ENCODE measurements around the gene TIGD2. TPM values are rescaled to one million over a fixed set of nuclear protein-coding genes. Genes with fewer than 3 reads are reported as not detected.

The TIGD2 gene
- polyA plus RNA-seq, 1 experiment = 9.3 TPM

DNA sequence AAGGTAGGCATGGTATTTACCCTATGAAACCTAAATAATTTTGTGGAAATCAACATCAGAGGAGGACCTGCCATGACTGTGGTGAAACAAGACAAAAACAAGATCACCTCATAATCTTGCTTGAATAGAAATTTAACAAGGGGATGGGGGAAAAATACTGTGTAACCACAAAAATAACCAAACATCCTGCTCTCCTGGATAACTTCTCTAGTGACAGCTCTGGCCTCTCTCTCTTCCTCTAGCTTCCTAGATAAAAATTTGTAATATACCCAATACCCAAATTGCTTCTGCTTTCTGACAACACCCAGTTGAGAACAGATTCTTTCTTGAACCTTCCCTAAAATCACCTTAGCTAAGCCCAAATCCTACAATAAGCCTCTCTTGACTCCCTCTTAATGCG is 11.9 kb upstream of the TIGD2 start:
- DNase-seq (ENCODE audit: low read depth, low spot score) = no peak

DNA sequence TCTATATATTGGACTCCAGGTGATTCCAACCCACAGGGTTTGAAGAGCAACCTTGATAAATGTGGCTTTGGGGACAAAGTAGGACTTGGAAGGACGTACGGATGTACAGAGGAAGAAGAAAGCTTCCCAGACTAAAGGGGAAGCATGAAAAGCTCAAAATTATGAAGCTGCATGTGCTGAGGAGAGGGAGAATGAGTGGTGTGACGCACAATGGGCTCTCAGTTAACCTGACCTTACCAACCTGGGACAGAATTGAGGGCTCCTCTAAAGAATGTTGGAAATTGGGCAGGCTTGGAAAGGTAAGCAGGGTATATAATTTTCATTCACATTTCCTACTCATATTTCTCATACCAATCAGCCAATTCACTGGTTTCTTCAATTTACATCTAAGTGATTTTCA is 10.5 kb upstream of the TIGD2 start:
- DNase-seq (ENCODE audit: low read depth, low spot score) = no peak
- no peak overlapping the region for H3K27ac ChIP-seq (ENCODE audit: low read depth, low read length)
- H3K9me3 ChIP-seq (ENCODE audit: control insufficient read depth, insufficient read depth, low read length) = no peaks in the 10 kb centered on the region
- H3K27me3 ChIP-seq (ENCODE audit: control insufficient read depth, insufficient read depth, low read length) = peaks cover 10% of the 10 kb centered on the region
- CTCF ChIA-PET = interaction anchor here (1.0 kb wide), 1 partner anchor 10 kb away, joined by 3 read pairs; no protein-coding TSS in a partner anchor
- no peak overlapping the region for H3K4me3 ChIP-seq (ENCODE audit: low read depth, low read length)
- POLR2A ChIA-PET = no interaction called here
- TF ChIP-seq, protein P1, sequence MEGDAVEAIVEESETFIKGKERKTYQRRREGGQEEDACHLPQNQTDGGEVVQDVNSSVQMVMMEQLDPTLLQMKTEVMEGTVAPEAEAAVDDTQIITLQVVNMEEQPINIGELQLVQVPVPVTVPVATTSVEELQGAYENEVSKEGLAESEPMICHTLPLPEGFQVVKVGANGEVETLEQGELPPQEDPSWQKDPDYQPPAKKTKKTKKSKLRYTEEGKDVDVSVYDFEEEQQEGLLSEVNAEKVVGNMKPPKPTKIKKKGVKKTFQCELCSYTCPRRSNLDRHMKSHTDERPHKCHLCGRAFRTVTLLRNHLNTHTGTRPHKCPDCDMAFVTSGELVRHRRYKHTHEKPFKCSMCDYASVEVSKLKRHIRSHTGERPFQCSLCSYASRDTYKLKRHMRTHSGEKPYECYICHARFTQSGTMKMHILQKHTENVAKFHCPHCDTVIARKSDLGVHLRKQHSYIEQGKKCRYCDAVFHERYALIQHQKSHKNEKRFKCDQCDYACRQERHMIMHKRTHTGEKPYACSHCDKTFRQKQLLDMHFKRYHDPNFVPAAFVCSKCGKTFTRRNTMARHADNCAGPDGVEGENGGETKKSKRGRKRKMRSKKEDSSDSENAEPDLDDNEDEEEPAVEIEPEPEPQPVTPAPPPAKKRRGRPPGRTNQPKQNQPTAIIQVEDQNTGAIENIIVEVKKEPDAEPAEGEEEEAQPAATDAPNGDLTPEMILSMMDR (IDR thresholded peaks at IDR 0.05; ENCODE audit: low read depth, low read length) = no peak

More for the DNA sequence above, 11.9 kb upstream of the TIGD2 start:
- CTCF ChIA-PET = no interaction called here
- Histone ChIP-seq H3K27ac (ENCODE audit: low read depth, low read length) (no peak overlapping the region), H3K27me3 (ENCODE audit: control insufficient read depth, insufficient read depth, low read length) (peaks cover 4% of the 10 kb centered on the region), H3K4me3 (ENCODE audit: low read depth, low read length) (no peak overlapping the region), H3K9me3 (ENCODE audit: control insufficient read depth, insufficient read depth, low read length) (no peaks in the 10 kb centered on the region)
- TF ChIP-seq, protein P1 (IDR thresholded peaks at IDR 0.05; ENCODE audit: low read depth, low read length) = no peak
- POLR2A ChIA-PET = no interaction called here

DNA sequence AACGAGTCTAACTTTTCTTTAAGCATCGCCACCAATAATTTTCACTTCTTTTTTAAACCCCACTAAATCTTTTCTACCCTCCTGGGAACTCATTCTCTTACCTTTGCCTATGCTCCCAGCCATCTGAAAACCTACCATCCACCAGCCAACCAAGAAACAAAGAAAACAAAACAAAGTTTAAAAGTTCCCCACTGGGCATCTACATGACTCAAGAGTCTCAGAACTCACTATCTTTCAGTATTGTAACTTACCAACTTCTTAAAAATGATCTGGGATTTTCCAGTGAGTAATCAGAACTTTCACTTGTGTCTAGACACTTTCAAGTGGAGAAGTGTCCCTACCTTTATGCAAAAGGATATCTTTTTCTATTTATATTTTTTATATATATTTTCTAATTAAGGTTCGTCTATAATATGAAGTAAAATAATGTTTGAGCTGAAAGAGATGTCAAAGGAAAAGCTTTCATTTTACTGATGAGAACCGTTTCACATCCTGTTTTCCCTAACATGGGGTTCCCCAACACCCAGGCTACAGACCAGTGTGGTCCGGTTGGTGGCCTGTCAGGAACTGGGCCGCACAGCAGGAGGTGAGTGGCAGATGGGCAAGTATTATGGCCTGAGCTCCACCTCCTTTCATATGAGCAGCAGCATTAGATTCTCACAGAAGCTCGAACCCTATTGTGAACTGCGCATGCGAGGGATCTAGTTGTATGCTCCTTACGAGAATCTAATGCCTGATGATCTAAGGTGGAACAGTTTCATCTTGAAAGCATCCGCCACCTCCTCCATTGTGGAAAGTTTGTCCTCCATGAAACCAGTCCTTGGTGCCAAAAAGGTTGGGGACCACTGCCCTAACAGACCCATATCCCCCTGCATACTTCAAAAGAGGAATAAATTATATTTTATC is 9.8 kb upstream of the TIGD2 start:
- Histone ChIP-seq H3K27ac (ENCODE audit: low read depth, low read length) (no peak overlapping the region), H3K27me3 (ENCODE audit: control insufficient read depth, insufficient read depth, low read length) (peaks cover 10% of the 10 kb centered on the region), H3K9me3 (ENCODE audit: control insufficient read depth, insufficient read depth, low read length) (no peaks in the 10 kb centered on the region), H3K4me3 (ENCODE audit: low read depth, low read length) (no peak overlapping the region)
- CTCF ChIA-PET = interaction anchor here (1.0 kb wide), 1 partner anchor 9 kb away, joined by 3 read pairs; no protein-coding TSS in a partner anchor
- no peak for DNase-seq (ENCODE audit: low read depth, low spot score)
- POLR2A ChIA-PET = no interaction called here
- TF ChIP-seq, protein P1 (IDR thresholded peaks at IDR 0.05; ENCODE audit: low read depth, low read length) = no peak

DNA sequence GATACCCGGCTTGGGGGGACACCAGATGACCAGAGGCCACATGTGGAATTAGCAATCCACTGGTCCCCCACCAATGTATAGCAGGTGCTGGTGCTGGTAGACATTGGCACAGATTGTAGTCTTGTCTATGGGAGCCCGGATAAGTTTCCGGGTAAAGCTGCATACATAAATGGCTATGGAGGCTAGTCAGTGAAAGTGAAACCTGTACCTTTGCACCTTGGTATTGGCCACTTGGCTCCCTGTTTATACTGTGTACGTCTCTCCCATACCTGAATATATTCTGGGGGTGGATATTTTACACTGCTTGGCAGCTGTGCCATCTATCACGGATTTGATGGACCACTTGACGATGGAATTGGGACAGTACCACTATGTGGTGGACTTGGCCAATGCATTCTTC is 5.6 kb upstream of the TIGD2 start:
- CTCF ChIA-PET = interaction anchor here (0.5 kb wide), 1 partner anchor 1253 kb away, joined by 4 read pairs; no protein-coding TSS in a partner anchor
- no peak for DNase-seq (ENCODE audit: low read depth, low spot score)
- POLR2A ChIA-PET = no interaction called here
- Histone ChIP-seq H3K4me3 (ENCODE audit: low read depth, low read length) (no peak overlapping the region), H3K27me3 (ENCODE audit: control insufficient read depth, insufficient read depth, low read length) (peaks cover 35% of the 10 kb centered on the region), H3K9me3 (ENCODE audit: control insufficient read depth, insufficient read depth, low read length) (peaks cover 2% of the 10 kb centered on the region; the same call in 1 of the 2 replicates), H3K27ac (ENCODE audit: low read depth, low read length) (no peak overlapping the region)
- TF ChIP-seq, protein P1 (IDR thresholded peaks at IDR 0.05; ENCODE audit: low read depth, low read length) = no peak

DNA sequence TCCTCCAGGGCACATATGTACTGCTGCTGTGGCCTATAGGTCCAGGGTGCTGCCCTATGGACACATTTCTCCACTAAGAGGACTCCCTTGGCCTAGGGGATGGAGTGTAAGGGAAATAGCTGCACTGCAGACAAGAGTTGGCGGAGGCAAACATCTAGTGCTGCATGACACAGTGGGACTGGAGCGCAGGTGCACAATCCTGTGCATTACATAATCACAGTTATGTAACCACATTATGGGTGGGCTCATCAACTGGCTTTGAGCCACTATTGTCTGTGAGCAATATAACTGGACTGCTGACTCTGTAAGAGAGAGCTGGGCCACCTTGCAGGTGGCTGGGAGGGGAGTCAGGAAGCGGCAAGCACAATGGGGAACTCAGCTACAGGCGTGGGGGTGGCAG is 3.2 kb upstream of the TIGD2 start:
- POLR2A ChIA-PET = no interaction called here

More for the DNA sequence above, 3.2 kb upstream of the TIGD2 start:
- H3K9me3 ChIP-seq (ENCODE audit: control insufficient read depth, insufficient read depth, low read length) = peaks cover 5% of the 10 kb centered on the region; the same call in 1 of the 2 replicates
- H3K27ac ChIP-seq (ENCODE audit: low read depth, low read length) = no peak overlapping the region
- CTCF ChIA-PET = no interaction called here
- TF ChIP-seq, protein P1 (IDR thresholded peaks at IDR 0.05; ENCODE audit: low read depth, low read length) = no peak
- peaks cover 35% of the 10 kb centered on the region for H3K27me3 ChIP-seq (ENCODE audit: control insufficient read depth, insufficient read depth, low read length)
- H3K4me3 ChIP-seq (ENCODE audit: low read depth, low read length) = no peak overlapping the region
- DNase-seq (ENCODE audit: low read depth, low spot score) = no peak

Measured in AG04450 (cell line).